Stimulated activated memory B cell treated with anti-CD40 and anti-IgM and Interleukin-4, amounts not matched to agents 10 μg/mL and 1 μg/mL and 100 μg/mL, for 72 hours (primary cell): ENCODE data around the gene EFNA2.
A peak's percentile ranks its signal among the peaks of the same experiment; 100 is the strongest.

Experiments
- ATAC-seq: fragments of 150-1000 bp; cut with Tn5 transposase; 2 replicates; pipeline ENCODE4 v1.10.0; 2021
- H3K27ac Mint-ChIP-seq: one replicate; pipeline ENCODE4 v1.8.0; 2022; ENCODE audit warnings: mild to moderate bottlenecking, mixed read lengths
- H3K27me3 Mint-ChIP-seq: one replicate; pipeline ENCODE4 v1.8.0; 2022; ENCODE audit warnings: mixed read lengths
- H3K36me3 Mint-ChIP-seq: one replicate; pipeline ENCODE4 v1.8.0; 2022; ENCODE audit warnings: mixed read lengths
- H3K4me1 Mint-ChIP-seq: one replicate; pipeline ENCODE4 v1.8.0; 2022; ENCODE audit warnings: mixed read lengths
- H3K4me3 Mint-ChIP-seq: one replicate; pipeline ENCODE4 v1.8.0; 2022; ENCODE audit warnings: mild to moderate bottlenecking, moderate library complexity, mixed read lengths
- H3K9me3 Mint-ChIP-seq: one replicate; pipeline ENCODE4 v1.8.0; 2022; ENCODE audit warnings: mixed read lengths

Gene EFNA2

DNA sequence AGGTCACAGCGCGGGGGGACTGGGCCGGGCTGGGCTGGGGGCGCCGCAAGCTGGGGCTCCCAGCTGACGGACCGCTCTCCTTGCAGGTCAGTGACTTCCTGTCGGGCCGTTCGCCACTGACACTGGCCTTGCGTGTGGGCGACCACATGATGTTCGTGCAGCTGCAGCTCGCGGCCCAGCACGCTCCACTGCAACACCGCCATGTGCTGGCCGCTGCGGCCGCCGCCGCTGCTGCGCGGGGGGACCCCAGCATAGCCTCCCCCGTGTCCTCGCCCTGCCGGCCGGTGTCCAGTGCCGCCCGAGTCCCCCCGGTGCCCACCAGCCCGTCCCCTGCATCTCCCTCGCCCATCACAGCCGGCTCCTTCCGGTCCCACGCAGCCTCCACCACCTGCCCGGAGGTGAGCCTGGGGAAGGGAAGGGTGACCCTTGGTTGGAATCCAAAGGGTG is 31.6 kb upstream of the EFNA2 start:
- Mint-ChIP-seq H3K27ac (no peak overlapping the region), H3K27me3 (no peaks in the 10 kb centered on the region), H3K4me3 (no peak overlapping the region), H3K9me3 (no peaks in the 10 kb centered on the region), H3K36me3 (peaks cover 47% of the 10 kb centered on the region), H3K4me1 (peaks cover 50% of the 10 kb centered on the region)
- no peak for ATAC-seq

DNA sequence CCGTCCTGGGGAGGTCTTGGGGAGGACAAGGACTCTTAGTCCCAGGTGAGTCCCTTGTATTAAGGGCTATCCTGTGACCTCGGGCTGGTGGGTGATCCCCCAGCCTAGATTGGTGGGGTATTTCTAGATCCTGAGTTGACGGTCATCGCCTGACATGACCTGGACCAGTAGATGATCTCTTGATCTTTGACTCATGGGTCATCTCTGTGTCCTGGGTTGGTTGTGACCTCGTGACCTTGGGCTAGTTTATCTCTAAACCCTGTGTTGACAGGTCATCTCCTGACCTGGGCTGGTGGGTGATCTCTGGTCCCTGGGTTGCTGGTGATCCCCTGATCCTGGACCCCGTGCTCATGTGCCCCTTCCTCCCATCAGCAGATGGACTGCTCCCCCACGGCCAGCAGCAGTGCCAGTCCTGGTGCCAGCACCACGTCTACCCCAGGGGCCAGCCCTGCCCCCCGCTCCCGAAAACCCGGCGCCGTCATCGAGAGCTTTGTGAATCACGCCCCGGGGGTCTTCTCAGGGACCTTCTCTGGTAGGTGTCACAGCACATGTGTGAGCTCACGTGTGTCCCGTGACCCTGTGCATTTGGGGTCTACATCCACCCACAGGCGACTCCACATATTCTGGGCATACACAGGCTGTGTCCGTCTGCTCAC is 31.0 kb upstream of the EFNA2 start:
- Mint-ChIP-seq H3K4me3 (peak overlapping the region; percentile 8), H3K36me3 (peaks cover 47% of the 10 kb centered on the region), H3K9me3 (no peaks in the 10 kb centered on the region), H3K27me3 (no peaks in the 10 kb centered on the region), H3K4me1 (peaks cover 56% of the 10 kb centered on the region), H3K27ac (peak overlapping the region; percentile 51)
- no peak for ATAC-seq

DNA sequence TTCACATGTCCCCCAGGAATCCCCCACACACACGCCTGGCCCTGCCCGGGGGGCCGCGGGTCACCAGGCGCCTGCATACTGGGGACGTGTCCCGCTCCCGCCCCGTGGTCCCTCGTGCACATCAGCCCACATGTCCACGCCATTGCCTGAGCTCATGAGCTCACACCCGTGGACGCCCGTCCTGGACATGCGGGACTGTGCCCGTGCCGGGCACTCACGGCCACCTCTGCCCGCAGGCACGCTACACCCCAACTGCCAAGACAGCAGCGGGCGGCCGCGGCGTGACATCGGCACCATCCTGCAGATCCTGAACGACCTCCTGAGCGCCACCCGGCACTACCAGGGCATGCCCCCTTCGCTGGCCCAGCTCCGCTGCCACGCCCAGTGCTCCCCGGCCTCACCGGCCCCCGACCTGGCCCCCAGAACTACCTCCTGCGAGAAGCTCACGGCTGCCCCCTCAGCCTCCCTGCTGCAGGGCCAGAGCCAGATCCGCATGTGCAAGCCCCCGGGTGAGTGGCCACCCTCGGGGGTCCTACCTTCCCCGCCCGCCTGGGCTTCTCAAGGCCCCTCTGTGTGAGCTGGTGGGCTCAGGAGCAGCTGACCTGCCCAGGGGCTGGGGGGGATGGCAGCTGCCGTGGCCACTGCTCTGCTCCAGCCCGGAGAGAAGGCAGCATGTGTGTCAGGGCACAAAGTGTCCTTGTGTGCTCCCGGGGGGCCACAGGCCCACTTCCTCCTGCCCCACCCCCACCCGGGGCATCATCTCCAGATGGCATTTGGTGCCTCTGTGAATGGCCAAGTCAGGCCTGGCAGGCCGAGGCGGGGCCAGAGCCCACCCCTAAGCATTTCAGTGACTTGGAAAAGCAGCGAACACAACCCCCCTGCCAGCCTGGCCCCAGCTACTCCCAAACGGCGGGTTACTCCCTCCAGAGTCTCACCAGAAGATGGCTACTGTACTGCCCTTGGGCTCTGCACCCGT is 30.2 kb upstream of the EFNA2 start:
- H3K27me3 Mint-ChIP-seq: no peaks in the 10 kb centered on the region
- H3K4me1 Mint-ChIP-seq: peaks cover 63% of the 10 kb centered on the region
- H3K36me3 Mint-ChIP-seq: peaks cover 47% of the 10 kb centered on the region
- H3K27ac Mint-ChIP-seq: peak overlapping the region; percentile 51
- H3K9me3 Mint-ChIP-seq: no peaks in the 10 kb centered on the region
- ATAC-seq: no peak
- peak overlapping the region; percentile 8 for H3K4me3 Mint-ChIP-seq

DNA sequence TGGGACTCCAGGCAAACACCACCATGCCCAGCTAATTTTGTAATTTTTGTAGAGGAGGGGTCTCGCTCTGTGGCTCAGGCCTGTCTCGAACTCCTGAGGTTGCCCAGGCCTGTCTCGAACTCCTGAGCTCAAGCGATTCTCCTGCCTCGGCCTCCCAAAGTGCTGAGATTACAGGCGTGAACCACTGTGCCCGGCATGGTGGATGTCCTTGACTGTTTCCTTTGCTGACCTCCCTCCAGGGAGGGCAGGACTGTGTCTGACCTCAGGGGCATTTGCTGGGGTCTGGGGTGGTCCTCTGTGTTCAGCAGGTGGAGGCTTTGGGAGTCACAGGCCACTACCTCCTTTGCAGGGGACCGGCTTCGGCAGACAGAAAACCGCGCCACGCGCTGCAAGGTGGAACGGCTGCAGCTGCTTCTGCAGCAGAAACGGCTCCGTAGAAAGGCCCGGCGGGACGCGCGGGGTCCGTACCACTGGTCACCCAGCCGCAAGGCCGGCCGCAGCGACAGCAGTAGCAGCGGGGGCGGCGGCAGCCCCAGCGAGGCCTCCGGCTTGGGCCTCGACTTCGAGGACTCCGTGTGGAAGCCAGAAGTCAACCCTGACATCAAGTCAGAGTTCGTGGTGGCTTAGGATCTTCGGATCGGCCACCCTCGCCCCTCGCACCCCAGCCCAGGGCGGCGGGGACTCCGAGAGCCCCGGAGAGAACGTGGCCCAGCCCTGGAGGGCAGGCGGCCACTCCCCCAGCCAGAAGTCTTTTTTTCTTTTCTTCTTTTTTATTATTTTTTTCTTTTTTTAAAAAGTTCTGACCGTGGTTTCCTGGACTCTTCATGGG is 28.8 kb upstream of the EFNA2 start:
- no peak overlapping the region for H3K4me3 Mint-ChIP-seq
- H3K9me3 Mint-ChIP-seq: no peaks in the 10 kb centered on the region
- peaks cover 38% of the 10 kb centered on the region for H3K36me3 Mint-ChIP-seq
- no peak for ATAC-seq
- H3K27me3 Mint-ChIP-seq: no peaks in the 10 kb centered on the region
- H3K4me1 Mint-ChIP-seq: peaks cover 66% of the 10 kb centered on the region
- peak overlapping the region; percentile 97 for H3K27ac Mint-ChIP-seq

- no peaks in the 10 kb centered on the region for H3K27me3 Mint-ChIP-seq
- peaks cover 66% of the 10 kb centered on the region for H3K4me1 Mint-ChIP-seq
- H3K9me3 Mint-ChIP-seq: no peaks in the 10 kb centered on the region
Measured at GRCh38 chr19:1257475-1258162, 28.1 kb upstream of the EFNA2 start.

DNA sequence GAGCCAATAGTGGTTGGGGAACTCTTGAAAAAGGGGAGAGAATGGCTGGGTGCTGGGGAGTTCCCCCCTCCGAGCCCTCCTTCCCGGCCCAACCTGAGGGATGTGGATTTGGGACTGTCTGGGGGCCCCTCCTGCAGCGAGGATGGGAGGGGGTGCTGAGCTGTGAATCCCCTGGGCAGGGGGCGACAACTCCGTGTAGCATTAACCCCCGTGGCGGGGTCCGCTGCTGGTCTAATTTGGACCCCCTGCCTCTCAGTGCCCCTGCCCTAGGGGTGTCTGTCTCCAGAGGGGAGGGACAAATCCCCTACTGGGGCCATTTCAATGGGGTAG is 27.5 kb upstream of the EFNA2 start:
- H3K27ac Mint-ChIP-seq: peak overlapping the region; percentile 97
- H3K9me3 Mint-ChIP-seq: no peaks in the 10 kb centered on the region
- ATAC-seq: no peak
- peaks cover 69% of the 10 kb centered on the region for H3K4me1 Mint-ChIP-seq
- H3K27me3 Mint-ChIP-seq: no peaks in the 10 kb centered on the region
- H3K36me3 Mint-ChIP-seq: peaks cover 30% of the 10 kb centered on the region
- H3K4me3 Mint-ChIP-seq: peak overlapping the region; percentile 51

More at GRCh38 chr19:1257475-1258162, 28.1 kb upstream of the EFNA2 start:
- Mint-ChIP-seq H3K27ac (peak overlapping the region; percentile 97), H3K4me3 (peak overlapping the region; percentile 51), H3K36me3 (peaks cover 31% of the 10 kb centered on the region)
- no peak for ATAC-seq

DNA sequence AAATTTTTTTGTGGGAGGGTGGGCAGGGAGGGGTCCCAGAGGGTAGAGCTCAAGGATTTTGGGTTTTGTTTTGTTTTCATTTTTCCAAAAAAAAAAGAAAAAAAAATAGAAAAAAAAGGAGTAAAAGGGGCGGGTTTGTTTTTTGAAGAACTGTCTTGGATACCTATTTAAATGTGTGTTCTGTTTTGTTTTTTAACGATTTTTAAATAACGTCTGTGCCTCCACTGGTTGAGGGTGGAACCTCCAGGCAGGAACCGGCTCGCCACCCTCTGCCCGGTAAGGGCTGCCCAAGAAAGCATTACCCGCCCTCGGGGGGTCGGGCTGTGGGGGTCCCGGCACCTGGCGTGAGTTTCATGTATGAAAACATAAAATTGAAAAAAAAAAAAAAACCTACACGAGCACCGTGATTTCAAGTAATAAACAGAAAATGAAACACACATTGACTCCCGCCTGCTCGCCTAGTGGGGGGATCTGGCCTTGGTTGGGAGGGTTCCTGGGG is 26.9 kb upstream of the EFNA2 start:
- Mint-ChIP-seq H3K36me3 (peaks cover 24% of the 10 kb centered on the region), H3K4me1 (peaks cover 69% of the 10 kb centered on the region), H3K4me3 (peak overlapping the region; percentile 97), H3K27me3 (no peaks in the 10 kb centered on the region), H3K27ac (peak overlapping the region; percentile 97), H3K9me3 (no peaks in the 10 kb centered on the region)
- ATAC-seq: no peak

DNA sequence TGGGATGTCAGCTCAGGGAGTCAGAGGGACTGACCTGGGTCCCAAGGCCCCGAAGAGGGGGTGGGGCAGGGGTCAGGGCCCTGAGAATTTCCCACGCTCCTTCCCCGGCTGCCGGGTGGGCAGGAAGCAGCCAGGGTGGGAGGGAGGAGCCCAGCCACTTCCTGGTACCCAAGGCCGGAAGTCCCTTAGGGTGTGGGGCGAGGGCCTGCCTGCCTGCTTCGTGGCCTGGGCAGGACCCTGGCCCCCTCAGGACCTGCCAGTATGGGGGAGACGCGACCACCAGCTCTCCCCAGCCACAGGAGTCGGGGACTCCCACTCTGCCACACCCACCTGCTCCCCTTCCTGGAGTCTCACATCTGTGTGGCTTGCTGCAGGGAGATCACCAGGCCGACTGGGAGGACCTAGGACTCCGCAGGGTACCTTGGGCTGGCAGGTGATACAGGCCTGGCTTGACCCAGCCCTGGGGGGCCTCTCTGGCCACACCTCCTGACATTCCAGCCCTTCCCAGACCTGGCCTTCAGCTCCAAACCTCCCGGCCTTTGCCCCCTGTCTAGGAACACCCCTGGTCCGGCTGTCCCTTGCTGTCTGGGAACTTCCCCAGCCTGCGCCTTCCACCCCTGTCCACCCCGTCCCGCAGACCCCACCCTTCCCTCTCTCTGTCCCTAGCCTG is 26.3 kb upstream of the EFNA2 start:
- peak; percentile 44 for ATAC-seq
- no peaks in the 10 kb centered on the region for H3K9me3 Mint-ChIP-seq
- peaks cover 72% of the 10 kb centered on the region for H3K4me1 Mint-ChIP-seq

DNA sequence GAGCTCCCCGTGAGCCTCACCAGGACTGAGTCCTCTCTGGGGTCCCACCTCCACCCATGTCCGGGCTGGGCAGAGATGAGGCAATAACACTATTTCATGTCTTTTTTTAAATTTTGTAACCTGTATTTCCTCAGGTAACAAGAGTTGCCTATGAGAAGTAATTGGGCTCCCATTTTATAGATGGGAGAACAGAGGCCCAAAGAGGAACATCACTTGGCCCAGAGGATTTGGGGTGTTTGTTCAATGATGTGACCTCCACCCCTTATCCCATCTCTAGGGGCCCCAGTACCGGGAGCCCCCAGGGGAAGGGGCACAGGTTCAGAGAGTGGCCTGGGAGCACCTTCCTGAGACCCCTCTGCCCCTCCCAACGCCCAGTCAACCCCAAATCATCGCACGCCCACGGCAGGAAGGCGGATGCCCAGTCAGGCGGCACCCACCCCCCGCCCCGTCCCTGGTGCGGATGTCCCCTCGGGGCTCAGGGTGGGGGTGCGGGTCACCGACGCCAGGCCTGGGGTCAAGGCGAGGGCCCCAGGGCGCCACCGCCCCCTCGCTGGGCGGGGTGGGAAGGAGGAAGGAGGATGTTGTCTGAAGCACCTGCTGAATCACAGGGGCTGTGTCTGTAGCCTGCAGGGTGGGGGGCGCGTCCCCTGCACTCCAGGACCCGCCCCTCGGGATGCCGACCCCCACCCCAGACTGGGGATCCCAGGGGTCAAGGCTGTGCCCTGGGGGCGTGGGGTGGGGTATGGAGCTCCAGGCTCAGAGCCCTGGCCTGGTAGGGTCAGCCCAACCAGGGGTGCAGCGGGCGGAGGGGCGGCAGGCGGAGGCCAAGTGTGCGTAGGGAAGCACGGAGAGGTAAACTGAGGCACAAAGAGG is 25.6 kb upstream of the EFNA2 start:
- Mint-ChIP-seq H3K27me3 (no peaks in the 10 kb centered on the region), H3K4me3 (peak overlapping the region; percentile 97), H3K4me1 (peaks cover 74% of the 10 kb centered on the region), H3K27ac (peak overlapping the region; percentile 97), H3K36me3 (peaks cover 24% of the 10 kb centered on the region), H3K9me3 (no peaks in the 10 kb centered on the region)
- ATAC-seq: peak; percentile 34

More for the DNA sequence above, 26.3 kb upstream of the EFNA2 start:
- no peaks in the 10 kb centered on the region for H3K27me3 Mint-ChIP-seq
- H3K27ac Mint-ChIP-seq: peak overlapping the region; percentile 97
- H3K4me3 Mint-ChIP-seq: peak overlapping the region; percentile 97
- H3K36me3 Mint-ChIP-seq: peaks cover 25% of the 10 kb centered on the region

- peaks cover 77% of the 10 kb centered on the region for H3K4me1 Mint-ChIP-seq
Measured at GRCh38 chr19:1260749-1261537, 24.7 kb upstream of the EFNA2 start.

GRCh38 chr19:1261538-1261797 is 24.2 kb upstream of the EFNA2 start:
- Mint-ChIP-seq H3K9me3 (no peaks in the 10 kb centered on the region), H3K27me3 (no peaks in the 10 kb centered on the region), H3K4me1 (peaks cover 79% of the 10 kb centered on the region), H3K27ac (peak overlapping the region; percentile 97), H3K4me3 (peak overlapping the region; percentile 97), H3K36me3 (peaks cover 18% of the 10 kb centered on the region)
- ATAC-seq: no peak

More at GRCh38 chr19:1260749-1261537, 24.7 kb upstream of the EFNA2 start:
- H3K4me3 Mint-ChIP-seq: peak overlapping the region; percentile 97
- peaks cover 18% of the 10 kb centered on the region for H3K36me3 Mint-ChIP-seq
- no peaks in the 10 kb centered on the region for H3K9me3 Mint-ChIP-seq
- H3K27me3 Mint-ChIP-seq: no peaks in the 10 kb centered on the region
- peak; percentile 79 for ATAC-seq
- H3K27ac Mint-ChIP-seq: peak overlapping the region; percentile 97

DNA sequence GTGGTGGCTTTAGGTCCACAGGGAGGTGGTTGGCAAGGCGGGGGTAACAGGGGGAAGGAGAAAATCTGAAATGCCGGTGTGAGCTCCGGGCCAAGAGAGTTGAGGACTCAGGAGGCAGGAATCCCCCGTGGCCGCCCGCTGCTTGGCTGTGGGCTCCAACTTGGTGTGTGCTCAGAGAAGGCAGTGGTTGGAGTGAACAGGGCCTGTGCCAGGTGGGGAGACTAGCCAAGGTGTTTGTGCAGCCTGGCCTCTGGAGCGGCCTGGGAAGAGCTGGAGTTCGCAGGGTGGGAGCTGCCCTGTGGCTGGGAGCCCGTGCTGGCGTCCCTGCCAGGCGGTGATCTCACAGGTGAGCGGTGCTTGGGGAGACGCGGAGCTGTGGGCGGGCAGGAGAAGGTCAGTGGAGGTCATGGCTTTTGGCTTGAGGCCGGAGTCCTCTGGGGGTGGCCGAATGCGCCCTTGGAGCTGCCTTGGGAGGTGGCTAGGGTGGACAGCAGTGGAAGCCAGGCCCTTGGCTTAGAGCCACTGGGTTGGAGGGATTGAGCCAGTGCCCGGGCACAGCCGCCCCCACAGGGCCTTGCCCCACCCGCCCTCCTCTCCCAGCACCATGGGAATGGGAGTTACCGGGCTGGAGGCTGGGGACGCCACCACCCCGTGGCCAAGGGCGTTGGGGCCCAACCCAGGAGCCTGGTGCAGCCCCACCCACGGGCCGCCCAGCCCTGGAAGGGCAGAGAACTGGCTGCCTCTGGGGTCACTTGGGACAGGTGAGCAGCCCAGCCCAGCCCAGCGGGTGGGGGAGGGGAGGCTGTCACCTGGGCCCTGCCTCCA is 23.7 kb upstream of the EFNA2 start:
- Mint-ChIP-seq H3K36me3 (peaks cover 18% of the 10 kb centered on the region), H3K27ac (peak overlapping the region; percentile 97), H3K9me3 (no peaks in the 10 kb centered on the region), H3K4me1 (peaks cover 80% of the 10 kb centered on the region), H3K27me3 (no peaks in the 10 kb centered on the region), H3K4me3 (peak overlapping the region; percentile 97)
- ATAC-seq: no peak
